Spleen (tissue), 7 donors: Measurements from ENCODE around the gene SMIM12.

ENCODE experiments used
- POLR2A ChIP-seq, 3 donors: fragments of 450-650 bp; IDR thresholded peaks; one replicate each; pipeline ENCODE4 v1.5.1; 2017; ENCODE audit warnings: antibody characterized with exemption in 3 of 3, mild to moderate bottlenecking in 1 of 3
- POLR2AphosphoS5 ChIP-seq, 3 donors: sonication (generic); formaldehyde crosslinking; IDR thresholded peaks; one replicate each; pipeline ENCODE4 v1.5.1; 2017; ENCODE audit warnings: antibody characterized with exemption in 3 of 3
- TF ChIP-seq, protein P1 (sequence below), 11 experiments: fragments of 200-600 bp in 7 of 11; fragments of 450-650 bp in 4 of 11; sonication (generic) in 4 of 11; IDR thresholded peaks in 8 of 11; conservative IDR thresholded peaks in 3 of 11; 1 replicate in 7 of 11; 2 replicates in 4 of 11; pipeline versions ENCODE4 v1.4.0 to v1.8.0; 2016 to 2021; ENCODE audit warnings: antibody characterized with exemption in 11 of 11, inconsistent platforms in 4 of 11, mild to moderate bottlenecking in 1 of 11
- donor health status: DM: no; HTN: no; CAD: no; lungs with moderate emphysema.
- donor health status: DM: no; HTN: no; CAD: no.
- donor health status: DM: no; HTN: no; CAD: no.

DNA sequence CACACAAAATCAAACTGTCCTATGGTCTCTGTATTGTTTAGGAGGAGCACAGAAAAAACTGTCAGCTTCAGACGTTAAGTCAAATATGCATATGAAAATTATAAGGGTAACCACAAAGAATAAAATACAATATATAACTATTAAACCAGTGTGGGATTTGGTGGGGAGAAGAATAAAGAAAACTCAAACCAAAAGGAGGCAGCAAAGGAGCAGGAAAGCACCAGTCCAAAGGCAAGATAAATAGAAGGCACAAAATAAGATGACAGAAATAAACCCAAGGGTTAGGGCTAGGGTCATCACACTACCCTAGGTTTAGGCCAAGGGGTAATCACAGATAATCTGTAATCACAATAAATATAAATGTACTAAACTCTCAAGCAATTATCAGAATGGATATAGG lies 37.1 kb upstream of the SMIM12 start:
- TF ChIP-seq, protein P1, sequence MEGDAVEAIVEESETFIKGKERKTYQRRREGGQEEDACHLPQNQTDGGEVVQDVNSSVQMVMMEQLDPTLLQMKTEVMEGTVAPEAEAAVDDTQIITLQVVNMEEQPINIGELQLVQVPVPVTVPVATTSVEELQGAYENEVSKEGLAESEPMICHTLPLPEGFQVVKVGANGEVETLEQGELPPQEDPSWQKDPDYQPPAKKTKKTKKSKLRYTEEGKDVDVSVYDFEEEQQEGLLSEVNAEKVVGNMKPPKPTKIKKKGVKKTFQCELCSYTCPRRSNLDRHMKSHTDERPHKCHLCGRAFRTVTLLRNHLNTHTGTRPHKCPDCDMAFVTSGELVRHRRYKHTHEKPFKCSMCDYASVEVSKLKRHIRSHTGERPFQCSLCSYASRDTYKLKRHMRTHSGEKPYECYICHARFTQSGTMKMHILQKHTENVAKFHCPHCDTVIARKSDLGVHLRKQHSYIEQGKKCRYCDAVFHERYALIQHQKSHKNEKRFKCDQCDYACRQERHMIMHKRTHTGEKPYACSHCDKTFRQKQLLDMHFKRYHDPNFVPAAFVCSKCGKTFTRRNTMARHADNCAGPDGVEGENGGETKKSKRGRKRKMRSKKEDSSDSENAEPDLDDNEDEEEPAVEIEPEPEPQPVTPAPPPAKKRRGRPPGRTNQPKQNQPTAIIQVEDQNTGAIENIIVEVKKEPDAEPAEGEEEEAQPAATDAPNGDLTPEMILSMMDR (IDR thresholded peaks at IDR 0.05 in 8 of 11, conservative IDR thresholded peaks at IDR 0.05 in 3 of 11) = no peak
- TF ChIP-seq POLR2AphosphoS5 (IDR thresholded peaks at IDR 0.05) (no peak), POLR2A (IDR thresholded peaks at IDR 0.05) (no peak)
